Measurements from ENCODE around the gene NDUFV1.
"Not testable (repeated sequence)": the region's sequence is repeated elsewhere in the genome, so short reads cannot be mapped to it uniquely, and the experiment has no call there.

Gene NDUFV1

GRCh38 chr11:67652965-67653845 lies 46.5 kb downstream of the NDUFV1 start:
- TF ChIP-seq TAF1 (IDR thresholded peaks at IDR 0.05; ENCODE audit: low read depth, low read length) (no peak), PAX5 (IDR thresholded peaks at IDR 0.05; ENCODE audit: insufficient read depth, low read length, severe bottlenecking) (no peak), POLR2A (IDR thresholded peaks at IDR 0.05; ENCODE audit: low read depth, low read length) (no peak), SPI1 (IDR thresholded peaks at IDR 0.05; ENCODE audit: low read depth, low read length) (no peak), POLR2AphosphoS5 (IDR thresholded peaks at IDR 0.05; ENCODE audit: low read depth, low read length) (no peak), POU2F2 (IDR thresholded peaks at IDR 0.05; ENCODE audit: low read depth, low read length) (no peak)
- no peak for DNase-seq (ENCODE audit: insufficient read length, low spot score)
- FAIRE-seq: no peak

- DNase-seq (ENCODE audit: insufficient read length, low spot score): no peak
- no peak for FAIRE-seq
- TF ChIP-seq POLR2AphosphoS5 (IDR thresholded peaks at IDR 0.05; ENCODE audit: low read depth, low read length) (no peak), POU2F2 (IDR thresholded peaks at IDR 0.05; ENCODE audit: low read depth, low read length) (no peak)
Observed at GRCh38 chr11:67654225-67654624, 47.5 kb downstream of the NDUFV1 start.

GRCh38 chr11:67656278-67656922 lies 49.7 kb downstream of the NDUFV1 start:
- DNase-seq (ENCODE audit: insufficient read length, low spot score) (no peak), FAIRE-seq (peak; percentile 45)
- TF ChIP-seq POU2F2 (IDR thresholded peaks at IDR 0.05; ENCODE audit: low read depth, low read length) (no peak), SPI1 (IDR thresholded peaks at IDR 0.05; ENCODE audit: low read depth, low read length) (peak; percentile 88)

GRCh38 chr11:67657300-67657699 lies 50.6 kb downstream of the NDUFV1 start:
- no peak for FAIRE-seq
- DNase-seq (ENCODE audit: insufficient read length, low spot score): no peak
- TF ChIP-seq POU2F2 (IDR thresholded peaks at IDR 0.05; ENCODE audit: low read depth, low read length): no peak

- DNase-seq (ENCODE audit: insufficient read length, low spot score); FAIRE-seq: not testable (repeated sequence)
Observed at GRCh38 chr11:67659651-67660165, 53.0 kb downstream of the NDUFV1 start.

- not testable (repeated sequence) for FAIRE-seq; DNase-seq (ENCODE audit: insufficient read length, low spot score)
Observed at GRCh38 chr11:67660752-67661151, 54.0 kb downstream of the NDUFV1 start.

Measured in GM12891 (cell line).